ENCODE measurements around the gene FMNL3.

The FMNL3 gene

DNA sequence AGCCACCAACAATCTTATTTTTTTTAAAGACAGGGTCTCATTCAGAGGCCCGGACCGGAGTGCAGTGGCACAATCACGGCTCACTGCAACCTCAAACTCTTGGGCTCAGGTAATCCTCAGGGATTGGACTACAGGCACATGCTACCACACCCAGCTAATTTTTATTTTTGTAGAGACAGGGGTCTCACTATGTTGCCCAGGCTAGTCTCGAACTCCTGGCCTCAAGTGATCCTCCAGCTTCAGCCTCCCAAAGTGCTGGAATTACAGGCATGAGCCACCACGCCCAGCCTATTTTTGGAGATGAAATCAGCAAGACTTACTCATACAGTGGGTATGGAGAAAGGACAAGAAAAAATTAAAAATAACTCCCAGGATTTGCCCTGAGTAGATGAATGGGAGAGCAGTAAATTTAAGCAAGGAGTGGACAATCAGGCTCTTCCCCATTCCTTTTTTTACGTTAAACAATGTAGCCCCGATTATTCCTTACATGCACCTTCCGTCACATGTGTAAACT is 13.2 kb downstream of the FMNL3 start:
- no peaks in the 10 kb centered on the region for H3K9me3 ChIP-seq (ENCODE audit: control insufficient read depth, low read length)
- 93 to 95% methylated on average over 3 of the region's 8 CpGs for WGBS, 2 experiments (ENCODE audit: insufficient coverage in 2 of 2)
- peaks cover 32% of the 10 kb centered on the region for H3K36me3 ChIP-seq (ENCODE audit: control insufficient read depth, insufficient read depth, low read length)
- no peak overlapping the region for H3K4me3 ChIP-seq (ENCODE audit: extremely low read depth, insufficient read depth, low read length, poor library complexity, severe bottlenecking)
- H3K4me1 ChIP-seq (ENCODE audit: control insufficient read depth, insufficient read depth, low read length, poor library complexity, severe bottlenecking), result peaks cover 20% of the 10 kb centered on the region
- no peak overlapping the region for H3K27ac ChIP-seq (ENCODE audit: low read depth, low read length, severe bottlenecking)

- H3K9me3 ChIP-seq (ENCODE audit: control insufficient read depth, low read length), result no peaks in the 10 kb centered on the region
- H3K4me1 ChIP-seq (ENCODE audit: control insufficient read depth, insufficient read depth, low read length, poor library complexity, severe bottlenecking), result peaks cover 10% of the 10 kb centered on the region
- H3K36me3 ChIP-seq (ENCODE audit: control insufficient read depth, insufficient read depth, low read length), result peaks cover 43% of the 10 kb centered on the region
- 75 to 79% methylated on average over 3 of the region's 3 CpGs for WGBS, 2 experiments (ENCODE audit: insufficient coverage in 2 of 2)
- no peak overlapping the region for H3K4me3 ChIP-seq (ENCODE audit: extremely low read depth, insufficient read depth, low read length, poor library complexity, severe bottlenecking)
- H3K27ac ChIP-seq (ENCODE audit: low read depth, low read length, severe bottlenecking), result no peak overlapping the region
Measured at GRCh38 chr12:49692851-49693250, 14.4 kb downstream of the FMNL3 start.

GRCh38 chr12:49689785-49690184 is 17.4 kb downstream of the FMNL3 start:
- Histone ChIP-seq H3K4me1 (ENCODE audit: control insufficient read depth, insufficient read depth, low read length, poor library complexity, severe bottlenecking) (peaks cover 1% of the 10 kb centered on the region), H3K27ac (ENCODE audit: low read depth, low read length, severe bottlenecking) (no peak overlapping the region), H3K36me3 (ENCODE audit: control insufficient read depth, insufficient read depth, low read length) (peaks cover 32% of the 10 kb centered on the region), H3K4me3 (ENCODE audit: extremely low read depth, insufficient read depth, low read length, poor library complexity, severe bottlenecking) (no peak overlapping the region), H3K9me3 (ENCODE audit: control insufficient read depth, low read length) (no peaks in the 10 kb centered on the region)

DNA sequence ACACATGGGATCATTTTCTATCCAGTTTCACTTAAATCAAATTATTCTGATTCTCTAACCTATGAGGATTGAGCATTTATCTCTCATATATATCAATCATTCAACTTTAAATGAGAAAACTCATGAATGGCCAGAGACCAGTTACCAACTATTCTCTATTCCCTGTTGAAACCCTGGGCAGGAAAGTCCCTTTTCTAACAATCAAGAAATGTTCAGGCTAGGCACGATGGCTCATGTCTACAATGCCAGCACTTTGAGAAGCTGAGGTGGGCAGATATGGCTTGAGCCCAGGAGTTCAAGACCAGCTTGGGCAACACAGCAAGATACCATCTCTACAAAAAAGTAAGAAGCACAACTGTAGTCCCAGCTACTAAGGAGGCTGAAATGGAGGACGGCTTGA is 18.0 kb downstream of the FMNL3 start:
- H3K27ac ChIP-seq (ENCODE audit: low read depth, low read length, severe bottlenecking), result no peak overlapping the region
- 100% methylated on average over 2 of the region's 2 CpGs; no CpG with 5 or more reads in 1 of the 2 experiments for WGBS, 2 experiments (ENCODE audit: insufficient coverage in 2 of 2)
- H3K4me3 ChIP-seq (ENCODE audit: extremely low read depth, insufficient read depth, low read length, poor library complexity, severe bottlenecking), result no peak overlapping the region
- no peaks in the 10 kb centered on the region for H3K9me3 ChIP-seq (ENCODE audit: control insufficient read depth, low read length)
- H3K36me3 ChIP-seq (ENCODE audit: control insufficient read depth, insufficient read depth, low read length), result peaks cover 29% of the 10 kb centered on the region
- peaks cover 7% of the 10 kb centered on the region for H3K4me1 ChIP-seq (ENCODE audit: control insufficient read depth, insufficient read depth, low read length, poor library complexity, severe bottlenecking)

DNA sequence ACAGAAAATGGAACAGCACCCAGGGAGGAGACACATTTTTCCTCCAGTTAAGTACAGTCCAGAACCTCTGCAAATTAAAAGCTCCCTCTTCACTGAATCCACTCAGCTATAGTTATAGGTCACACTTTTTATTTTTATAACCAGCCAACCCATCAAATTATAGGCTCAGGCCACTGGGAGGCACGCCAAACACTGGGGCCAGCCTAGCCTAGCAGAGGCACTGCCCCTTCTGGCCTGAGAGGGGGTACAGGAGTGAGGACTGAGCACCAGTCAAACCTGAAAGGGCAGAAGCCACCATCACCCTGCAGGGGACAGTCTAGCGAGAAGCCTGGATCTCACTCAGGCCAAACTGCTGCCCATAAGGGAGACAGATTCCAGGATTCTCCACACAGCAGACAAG is 19.3 kb downstream of the FMNL3 start:
- WGBS, 2 experiments (ENCODE audit: insufficient coverage in 2 of 2), result 88 to 100% methylated on average over 1 to 2 of the region's 2 CpGs
- peaks cover 24% of the 10 kb centered on the region for H3K36me3 ChIP-seq (ENCODE audit: control insufficient read depth, insufficient read depth, low read length)
- H3K9me3 ChIP-seq (ENCODE audit: control insufficient read depth, low read length), result no peaks in the 10 kb centered on the region
- no peak overlapping the region for H3K4me3 ChIP-seq (ENCODE audit: extremely low read depth, insufficient read depth, low read length, poor library complexity, severe bottlenecking)
- no peak overlapping the region for H3K27ac ChIP-seq (ENCODE audit: low read depth, low read length, severe bottlenecking)
- H3K4me1 ChIP-seq (ENCODE audit: control insufficient read depth, insufficient read depth, low read length, poor library complexity, severe bottlenecking), result peaks cover 18% of the 10 kb centered on the region

GRCh38 chr12:49684310-49684854 is 22.8 kb downstream of the FMNL3 start:
- Histone ChIP-seq H3K27ac (ENCODE audit: low read depth, low read length, severe bottlenecking) (no peak overlapping the region), H3K4me1 (ENCODE audit: control insufficient read depth, insufficient read depth, low read length, poor library complexity, severe bottlenecking) (peaks cover 24% of the 10 kb centered on the region), H3K4me3 (ENCODE audit: extremely low read depth, insufficient read depth, low read length, poor library complexity, severe bottlenecking) (no peak overlapping the region), H3K36me3 (ENCODE audit: control insufficient read depth, insufficient read depth, low read length) (peaks cover 17% of the 10 kb centered on the region), H3K9me3 (ENCODE audit: control insufficient read depth, low read length) (no peaks in the 10 kb centered on the region)
- WGBS, 2 experiments (ENCODE audit: insufficient coverage in 2 of 2), result 86% methylated on average over 1 to 4 of the region's 5 CpGs

DNA sequence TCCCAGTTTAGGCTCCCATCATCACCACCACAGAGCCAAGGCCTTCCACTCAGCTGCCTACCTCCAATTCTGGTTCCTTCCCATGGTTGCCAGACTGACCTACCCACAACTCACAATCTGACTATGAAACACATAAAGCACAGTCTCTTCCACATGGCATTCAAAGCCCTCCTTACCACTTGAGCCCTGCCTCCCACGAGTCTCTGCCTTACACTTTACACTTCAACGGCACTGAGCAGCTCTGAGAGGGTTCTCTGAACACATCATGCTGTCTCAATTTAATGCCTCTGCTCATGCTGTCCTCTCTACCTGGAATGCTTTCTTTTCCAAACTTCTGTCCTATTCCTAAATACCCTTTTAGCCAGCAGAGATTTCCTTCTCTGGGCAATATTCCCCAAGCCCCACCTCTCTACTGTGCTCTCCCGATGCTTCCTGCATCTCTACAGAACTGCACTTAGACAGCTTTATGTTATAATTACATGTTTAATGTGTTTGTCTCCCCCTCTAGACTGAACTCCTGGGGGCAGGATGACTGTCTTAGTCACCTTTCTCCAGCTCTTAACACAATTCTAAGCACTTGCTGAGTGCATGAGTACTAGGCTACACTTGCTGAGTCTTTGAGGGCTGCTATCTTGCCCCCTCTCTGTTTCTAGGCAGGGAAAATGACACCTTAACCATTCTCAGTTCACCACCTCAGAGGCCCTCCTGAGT is 23.5 kb downstream of the FMNL3 start:
- H3K27ac ChIP-seq (ENCODE audit: low read depth, low read length, severe bottlenecking), result no peak overlapping the region
- H3K9me3 ChIP-seq (ENCODE audit: control insufficient read depth, low read length), result no peaks in the 10 kb centered on the region
- WGBS, 2 experiments (ENCODE audit: insufficient coverage in 2 of 2), result 86 to 90% methylated on average over 2 of the region's 3 CpGs
- no peak overlapping the region for H3K4me3 ChIP-seq (ENCODE audit: extremely low read depth, insufficient read depth, low read length, poor library complexity, severe bottlenecking)
- H3K36me3 ChIP-seq (ENCODE audit: control insufficient read depth, insufficient read depth, low read length), result peaks cover 15% of the 10 kb centered on the region
- H3K4me1 ChIP-seq (ENCODE audit: control insufficient read depth, insufficient read depth, low read length, poor library complexity, severe bottlenecking), result peaks cover 24% of the 10 kb centered on the region

GRCh38 chr12:49680075-49680474 is 27.1 kb downstream of the FMNL3 start:
- H3K4me3 ChIP-seq (ENCODE audit: extremely low read depth, insufficient read depth, low read length, poor library complexity, severe bottlenecking), result no peak overlapping the region
- no peaks in the 10 kb centered on the region for H3K9me3 ChIP-seq (ENCODE audit: control insufficient read depth, low read length)
- peaks cover 2% of the 10 kb centered on the region for H3K36me3 ChIP-seq (ENCODE audit: control insufficient read depth, insufficient read depth, low read length)
- H3K4me1 ChIP-seq (ENCODE audit: control insufficient read depth, insufficient read depth, low read length, poor library complexity, severe bottlenecking), result peaks cover 34% of the 10 kb centered on the region
- H3K27ac ChIP-seq (ENCODE audit: low read depth, low read length, severe bottlenecking), result no peak overlapping the region
- WGBS, 2 experiments (ENCODE audit: insufficient coverage in 2 of 2), result 93 to 94% methylated on average over 1 of the region's 1 CpG

DNA sequence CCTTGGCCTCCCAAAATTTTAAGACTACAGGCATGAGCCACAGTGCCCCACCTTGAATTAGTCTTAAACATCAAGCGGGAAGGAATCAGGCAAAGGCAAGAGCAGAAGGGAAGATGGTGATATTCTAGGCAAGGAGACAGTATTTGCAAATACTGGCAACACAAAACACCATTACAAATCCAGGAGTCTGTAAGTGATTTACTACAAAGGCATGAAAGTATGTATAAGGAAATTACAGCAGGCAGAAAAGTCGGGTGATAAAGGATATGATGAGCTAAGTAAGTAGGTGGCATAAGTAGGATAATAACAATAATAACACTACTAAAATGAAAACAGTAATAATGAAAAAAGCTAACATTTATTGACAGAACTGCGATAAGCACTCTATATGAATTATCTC is 28.5 kb downstream of the FMNL3 start:
- peaks cover 35% of the 10 kb centered on the region for H3K4me1 ChIP-seq (ENCODE audit: control insufficient read depth, insufficient read depth, low read length, poor library complexity, severe bottlenecking)
- no peak overlapping the region for H3K27ac ChIP-seq (ENCODE audit: low read depth, low read length, severe bottlenecking)
- H3K36me3 ChIP-seq (ENCODE audit: control insufficient read depth, insufficient read depth, low read length), result peaks cover 2% of the 10 kb centered on the region
- H3K9me3 ChIP-seq (ENCODE audit: control insufficient read depth, low read length), result no peaks in the 10 kb centered on the region
- WGBS, 2 experiments (ENCODE audit: insufficient coverage in 2 of 2), result no CpG with 5 or more reads among the region's 3 CpGs
- H3K4me3 ChIP-seq (ENCODE audit: extremely low read depth, insufficient read depth, low read length, poor library complexity, severe bottlenecking), result no peak overlapping the region

GRCh38 chr12:49675137-49675536 is 32.1 kb downstream of the FMNL3 start:
- H3K36me3 ChIP-seq (ENCODE audit: control insufficient read depth, insufficient read depth, low read length), result peaks cover 1% of the 10 kb centered on the region
- H3K4me3 ChIP-seq (ENCODE audit: extremely low read depth, insufficient read depth, low read length, poor library complexity, severe bottlenecking), result no peak overlapping the region
- peak overlapping the region; percentile 95 for H3K27ac ChIP-seq (ENCODE audit: low read depth, low read length, severe bottlenecking)
- H3K4me1 ChIP-seq (ENCODE audit: control insufficient read depth, insufficient read depth, low read length, poor library complexity, severe bottlenecking), result peaks cover 49% of the 10 kb centered on the region
- H3K9me3 ChIP-seq (ENCODE audit: control insufficient read depth, low read length), result no peaks in the 10 kb centered on the region
- 86 to 89% methylated on average over 7 of the region's 7 CpGs for WGBS, 2 experiments (ENCODE audit: insufficient coverage in 2 of 2)

DNA sequence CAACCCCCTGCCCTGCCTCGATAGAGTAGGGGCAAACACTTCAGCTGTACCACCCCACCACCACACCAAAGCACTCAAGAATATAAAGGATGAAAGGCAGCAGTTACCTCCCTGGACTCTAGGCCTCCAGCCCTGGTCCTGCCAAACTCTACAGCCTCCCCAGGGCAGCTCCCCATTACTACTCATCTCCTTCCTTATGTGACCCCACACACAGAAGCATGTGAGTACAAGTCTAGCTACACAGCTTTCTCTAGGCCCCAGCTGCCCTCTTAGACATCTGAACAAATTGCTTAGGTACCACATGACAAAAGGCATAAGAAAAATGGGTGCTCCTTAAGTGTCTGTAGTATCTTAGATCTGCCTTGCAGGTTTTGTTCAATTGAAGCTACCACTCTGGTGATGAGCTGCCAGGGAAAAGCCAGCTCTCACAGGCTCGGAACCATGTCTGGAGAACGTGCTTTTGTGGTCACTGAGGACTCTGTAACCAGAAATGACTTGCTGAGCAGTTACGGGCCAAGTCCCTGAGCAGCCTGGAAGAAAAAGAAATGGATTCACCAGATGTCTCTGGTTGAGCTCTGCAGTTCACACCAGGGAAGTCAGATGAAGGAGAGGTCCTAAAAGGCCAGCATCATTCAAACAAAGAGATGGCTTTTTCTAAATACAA is 32.8 kb downstream of the FMNL3 start:
- peaks cover 49% of the 10 kb centered on the region for H3K4me1 ChIP-seq (ENCODE audit: control insufficient read depth, insufficient read depth, low read length, poor library complexity, severe bottlenecking)

More for the DNA sequence above, 32.8 kb downstream of the FMNL3 start:
- peaks cover 5% of the 10 kb centered on the region for H3K36me3 ChIP-seq (ENCODE audit: control insufficient read depth, insufficient read depth, low read length)
- H3K4me3 ChIP-seq (ENCODE audit: extremely low read depth, insufficient read depth, low read length, poor library complexity, severe bottlenecking), result no peak overlapping the region
- H3K27ac ChIP-seq (ENCODE audit: low read depth, low read length, severe bottlenecking), result peak overlapping the region; percentile 95
- WGBS, 2 experiments (ENCODE audit: insufficient coverage in 2 of 2), result 89 to 94% methylated on average over 3 to 4 of the region's 4 CpGs
- H3K9me3 ChIP-seq (ENCODE audit: control insufficient read depth, low read length), result no peaks in the 10 kb centered on the region
